ENCODE measurements around the gene SLC35A3. TPM values are rescaled to one million over a fixed set of nuclear protein-coding genes. Genes with fewer than 3 reads are reported as not detected.

Gene SLC35A3
- total RNA-seq, 1 donor from 2014 or later: 25.3 TPM

DNA sequence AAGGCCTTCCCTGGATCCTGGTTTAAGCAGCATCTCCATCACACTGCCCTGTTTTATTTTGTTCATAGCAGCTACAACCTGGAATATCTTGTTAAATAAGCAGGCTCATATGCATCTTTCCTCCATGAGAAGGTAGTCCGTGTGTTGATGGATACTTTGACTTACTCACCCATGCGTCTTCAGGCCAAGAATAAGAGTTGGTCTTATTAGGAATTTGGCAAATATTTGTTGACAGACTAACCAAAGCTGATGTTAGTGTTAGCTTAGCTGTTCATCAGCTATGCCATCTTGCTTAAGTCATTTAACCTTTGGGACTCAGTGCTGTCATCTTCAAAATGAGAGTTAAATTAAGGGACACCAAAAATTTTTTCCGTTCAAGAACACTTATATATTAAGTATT is 103.7 kb downstream of the SLC35A3 start:
- peaks cover 7% of the 10 kb centered on the region for H3K36me3 ChIP-seq (ENCODE audit: control insufficient read depth, insufficient read depth, low read length)
- TF ChIP-seq CTCF (IDR thresholded peaks at IDR 0.05; ENCODE audit: insufficient read depth, low read length, severe bottlenecking): no peak
- DNase-seq (ENCODE audit: low read depth) (no peak), FAIRE-seq (no peak)
- H3K4me3 ChIP-seq (ENCODE audit: low read depth, low read length): no peak overlapping the region
- H3K27me3 ChIP-seq (ENCODE audit: control insufficient read depth, insufficient read depth, low read length): no peaks in the 10 kb centered on the region

DNA sequence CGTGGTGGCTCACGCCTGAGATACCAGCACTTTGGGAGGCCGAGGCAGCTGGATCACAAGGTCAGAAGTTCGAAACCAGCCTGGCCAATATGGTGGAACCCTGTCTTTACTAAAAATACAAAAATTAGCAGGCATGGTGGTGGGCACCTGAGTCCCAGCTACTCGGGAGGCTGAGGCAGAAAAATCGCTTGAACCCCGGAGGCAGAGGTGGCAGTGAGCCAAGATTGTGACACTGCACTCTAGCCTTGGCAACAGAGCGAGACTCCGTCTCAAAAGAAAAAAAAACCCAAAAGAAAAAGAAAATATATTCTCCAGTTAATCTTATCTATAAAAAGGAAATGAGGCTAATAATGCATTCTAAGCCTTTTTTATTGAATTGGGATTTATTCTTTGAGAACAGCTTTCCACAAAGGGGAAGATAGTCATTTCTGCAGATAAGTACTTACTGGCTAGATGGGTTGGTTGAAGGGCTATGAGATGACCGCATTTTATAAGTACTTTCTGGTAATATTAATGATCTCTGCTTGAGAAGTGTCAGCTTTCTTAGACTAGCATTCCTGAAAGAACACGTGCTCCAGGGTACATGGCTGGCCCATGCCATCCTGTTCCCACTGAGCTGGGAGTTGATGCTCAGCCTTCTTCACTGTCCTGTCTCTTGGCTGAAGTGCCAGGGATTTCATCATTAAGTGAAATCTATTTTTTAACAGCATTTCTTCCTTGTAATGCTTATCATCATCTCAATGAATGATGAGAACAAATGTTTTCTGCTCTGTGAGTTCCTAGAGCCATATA is 105.0 kb downstream of the SLC35A3 start:
- DNase-seq (ENCODE audit: low read depth): no peak
- TF ChIP-seq CTCF (IDR thresholded peaks at IDR 0.05; ENCODE audit: insufficient read depth, low read length, severe bottlenecking): no peak
- peaks cover 8% of the 10 kb centered on the region for H3K36me3 ChIP-seq (ENCODE audit: control insufficient read depth, insufficient read depth, low read length)
- no peak for FAIRE-seq
- H3K4me3 ChIP-seq (ENCODE audit: low read depth, low read length): no peak overlapping the region
- H3K27me3 ChIP-seq (ENCODE audit: control insufficient read depth, insufficient read depth, low read length): no peaks in the 10 kb centered on the region

DNA sequence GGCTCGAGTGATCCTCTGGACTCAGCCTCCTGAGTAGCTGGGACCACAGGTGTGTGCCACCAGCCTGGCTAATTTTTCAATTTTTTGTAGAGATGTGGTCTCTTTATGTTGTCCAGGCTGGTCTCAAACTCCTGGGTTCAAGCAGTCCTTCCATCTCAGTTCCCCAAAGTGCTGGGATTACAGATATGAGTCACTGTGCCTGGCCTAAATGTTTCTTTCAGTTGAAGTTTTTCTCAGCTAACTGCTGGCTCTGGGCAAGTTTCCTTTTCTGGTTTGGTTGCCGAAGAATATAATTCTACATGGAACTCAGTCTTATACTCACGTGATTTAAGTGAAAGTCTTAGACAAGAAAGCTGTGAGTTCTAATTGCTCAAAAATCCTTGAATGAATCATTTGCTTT is 106.0 kb downstream of the SLC35A3 start:
- no peak for TF ChIP-seq CTCF (IDR thresholded peaks at IDR 0.05; ENCODE audit: insufficient read depth, low read length, severe bottlenecking)
- DNase-seq (ENCODE audit: low read depth): no peak
- no peak for FAIRE-seq
- Histone ChIP-seq H3K27me3 (ENCODE audit: control insufficient read depth, insufficient read depth, low read length) (no peaks in the 10 kb centered on the region), H3K4me3 (ENCODE audit: low read depth, low read length) (no peak overlapping the region), H3K36me3 (ENCODE audit: control insufficient read depth, insufficient read depth, low read length) (peaks cover 8% of the 10 kb centered on the region)

- DNase-seq (ENCODE audit: low read depth): no peak
- no peak for FAIRE-seq
- H3K36me3 ChIP-seq (ENCODE audit: control insufficient read depth, insufficient read depth, low read length): peaks cover 8% of the 10 kb centered on the region
Observed at GRCh38 chr1:100076319-100076718, 106.5 kb downstream of the SLC35A3 start.

DNA sequence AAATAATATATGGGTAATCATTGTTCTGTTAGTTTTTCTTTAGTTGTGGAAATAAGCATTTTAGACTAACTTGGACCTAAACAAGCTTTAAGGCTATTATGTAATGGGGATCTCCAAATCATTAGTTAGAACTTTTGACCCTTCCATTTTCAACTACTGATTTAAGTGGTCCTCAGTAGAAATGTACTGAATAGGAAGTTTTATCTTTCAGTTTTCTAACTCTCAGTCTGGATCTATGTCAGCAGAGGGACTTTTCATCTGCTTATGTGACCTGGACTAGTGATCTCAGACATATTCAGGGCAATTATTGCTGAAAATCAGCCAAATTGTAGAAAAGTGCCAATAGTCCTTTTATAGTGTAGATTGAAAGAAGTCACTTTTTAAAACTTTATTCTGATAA is 106.9 kb downstream of the SLC35A3 start:
- TF ChIP-seq CTCF (IDR thresholded peaks at IDR 0.05; ENCODE audit: insufficient read depth, low read length, severe bottlenecking): no peak
- FAIRE-seq (no peak), DNase-seq (ENCODE audit: low read depth) (no peak)
- H3K4me3 ChIP-seq (ENCODE audit: low read depth, low read length): no peak overlapping the region
- peaks cover 8% of the 10 kb centered on the region for H3K36me3 ChIP-seq (ENCODE audit: control insufficient read depth, insufficient read depth, low read length)
- H3K27me3 ChIP-seq (ENCODE audit: control insufficient read depth, insufficient read depth, low read length): no peaks in the 10 kb centered on the region

More at GRCh38 chr1:100076319-100076718, 106.5 kb downstream of the SLC35A3 start:
- Histone ChIP-seq H3K27me3 (ENCODE audit: control insufficient read depth, insufficient read depth, low read length) (no peaks in the 10 kb centered on the region), H3K4me3 (ENCODE audit: low read depth, low read length) (no peak overlapping the region)
- no peak for TF ChIP-seq CTCF (IDR thresholded peaks at IDR 0.05; ENCODE audit: insufficient read depth, low read length, severe bottlenecking)

- TF ChIP-seq CTCF (IDR thresholded peaks at IDR 0.05; ENCODE audit: insufficient read depth, low read length, severe bottlenecking): no peak
- FAIRE-seq (no peak), DNase-seq (ENCODE audit: low read depth) (no peak)
- Histone ChIP-seq H3K4me3 (ENCODE audit: low read depth, low read length) (no peak overlapping the region), H3K36me3 (ENCODE audit: control insufficient read depth, insufficient read depth, low read length) (peaks cover 11% of the 10 kb centered on the region), H3K27me3 (ENCODE audit: control insufficient read depth, insufficient read depth, low read length) (no peaks in the 10 kb centered on the region)
Observed at GRCh38 chr1:100077531-100077930, 107.7 kb downstream of the SLC35A3 start.

All from bronchial epithelial cell (primary cell).